Vagina (tissue), 2 donors: Measurements from ENCODE around the gene STON2.

Source experiments
- POLR2A ChIP-seq, 2 donors: fragments of 450-650 bp; IDR thresholded peaks; one replicate each; pipeline ENCODE4 v1.6.1; 2017; ENCODE audit warnings: antibody characterized with exemption in 2 of 2, mild to moderate bottlenecking in 2 of 2, moderate library complexity in 2 of 2
- TF ChIP-seq, protein P1 (sequence below), 3 experiments: fragments of 450-650 bp in 2 of 3; fragments of 200-600 bp in 1 of 3; sonication (generic) in 1 of 3; IDR thresholded peaks; one replicate each; pipeline ENCODE4 v1.5.1; 2017 to 2019; ENCODE audit warnings: antibody characterized with exemption in 3 of 3, mild to moderate bottlenecking in 2 of 3, moderate library complexity in 2 of 3

DNA sequence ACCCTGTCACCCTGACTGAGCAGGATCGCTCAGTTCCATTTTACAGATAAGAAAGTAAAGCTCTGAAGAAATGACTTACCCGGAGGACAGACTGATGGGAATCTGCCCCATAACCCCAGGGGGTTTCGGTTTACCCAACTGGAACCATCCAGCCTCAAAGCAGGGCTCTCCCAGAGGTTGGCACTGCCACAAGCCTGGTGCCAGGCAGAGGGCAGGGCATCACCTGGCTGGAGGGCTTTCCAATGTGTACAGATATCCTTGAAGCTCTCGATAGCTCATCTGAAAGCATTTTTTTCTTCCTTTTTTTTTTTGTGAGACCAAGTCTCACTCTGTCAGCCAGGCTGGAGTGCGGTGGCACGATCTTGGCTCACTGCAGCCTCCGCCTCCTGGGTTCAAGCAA lies 33.2 kb downstream of the STON2 start:
- TF ChIP-seq, protein P1, sequence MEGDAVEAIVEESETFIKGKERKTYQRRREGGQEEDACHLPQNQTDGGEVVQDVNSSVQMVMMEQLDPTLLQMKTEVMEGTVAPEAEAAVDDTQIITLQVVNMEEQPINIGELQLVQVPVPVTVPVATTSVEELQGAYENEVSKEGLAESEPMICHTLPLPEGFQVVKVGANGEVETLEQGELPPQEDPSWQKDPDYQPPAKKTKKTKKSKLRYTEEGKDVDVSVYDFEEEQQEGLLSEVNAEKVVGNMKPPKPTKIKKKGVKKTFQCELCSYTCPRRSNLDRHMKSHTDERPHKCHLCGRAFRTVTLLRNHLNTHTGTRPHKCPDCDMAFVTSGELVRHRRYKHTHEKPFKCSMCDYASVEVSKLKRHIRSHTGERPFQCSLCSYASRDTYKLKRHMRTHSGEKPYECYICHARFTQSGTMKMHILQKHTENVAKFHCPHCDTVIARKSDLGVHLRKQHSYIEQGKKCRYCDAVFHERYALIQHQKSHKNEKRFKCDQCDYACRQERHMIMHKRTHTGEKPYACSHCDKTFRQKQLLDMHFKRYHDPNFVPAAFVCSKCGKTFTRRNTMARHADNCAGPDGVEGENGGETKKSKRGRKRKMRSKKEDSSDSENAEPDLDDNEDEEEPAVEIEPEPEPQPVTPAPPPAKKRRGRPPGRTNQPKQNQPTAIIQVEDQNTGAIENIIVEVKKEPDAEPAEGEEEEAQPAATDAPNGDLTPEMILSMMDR (IDR thresholded peaks at IDR 0.05), result no peak
- no peak for TF ChIP-seq POLR2A (IDR thresholded peaks at IDR 0.05)
